Neutrophil (primary cell): Measurements from ENCODE around the gene SAP30BP.

Experiments
- H3K27ac ChIP-seq: fragments of 200-600 bp; sonication (generic); 2 replicates; pipeline ENCODE4 v1.5.1; 2016; ENCODE audit warnings: mild to moderate bottlenecking, moderate library complexity
- H3K27me3 ChIP-seq: fragments of 200-600 bp; sonication (generic); 2 replicates; pipeline ENCODE4 v1.6.0; 2016; ENCODE audit warnings: mild to moderate bottlenecking
- H3K36me3 ChIP-seq: fragments of 200-600 bp; sonication (generic); 2 replicates; pipeline ENCODE4 v1.5.1; 2017
- H3K4me1 ChIP-seq, 2 experiments: fragments of 200-600 bp in 1 of 2; sonication (generic) in 1 of 2; 1 replicate in 1 of 2; 2 replicates in 1 of 2; pipeline versions ENCODE4 v1.5.1 to v1.6.1; 2013 to 2016; ENCODE audit warnings: low read depth in 1 of 2, low read length in 1 of 2, mild to moderate bottlenecking in 1 of 2, moderate library complexity in 1 of 2; ENCODE audit not compliant: control insufficient read depth in 1 of 2, insufficient read depth in 1 of 2
- H3K4me3 ChIP-seq, 2 experiments: fragments of 200-600 bp in 1 of 2; sonication (generic) in 1 of 2; 1 replicate in 1 of 2; 2 replicates in 1 of 2; pipeline ENCODE4 v1.5.1; 2013 to 2016; ENCODE audit warnings: low read depth in 1 of 2, low read length in 1 of 2, mild to moderate bottlenecking in 1 of 2, moderate library complexity in 1 of 2
- H3K9me3 ChIP-seq: fragments of 200-600 bp; sonication (generic); 2 replicates; pipeline ENCODE4 v1.5.1; 2016
- CTCF ChIP-seq: fragments of 200-600 bp; sonication (generic); IDR thresholded peaks from 2 replicates; pipeline ENCODE4 v1.5.1; 2016; ENCODE audit warnings: antibody characterized with exemption

Gene SAP30BP

GRCh38 chr17:75664099-75664549, 3.0 kb upstream of the SAP30BP start:
- Histone ChIP-seq H3K9me3 (no peaks in the 10 kb centered on the region), H3K4me1 (peaks cover 18 to 26% of the 10 kb centered on the region in 2 experiments), H3K27ac (no peak overlapping the region), H3K27me3 (no peaks in the 10 kb centered on the region), H3K36me3 (peaks cover 40% of the 10 kb centered on the region), H3K4me3 (no peak overlapping the region)
- TF ChIP-seq CTCF: no peak

DNA sequence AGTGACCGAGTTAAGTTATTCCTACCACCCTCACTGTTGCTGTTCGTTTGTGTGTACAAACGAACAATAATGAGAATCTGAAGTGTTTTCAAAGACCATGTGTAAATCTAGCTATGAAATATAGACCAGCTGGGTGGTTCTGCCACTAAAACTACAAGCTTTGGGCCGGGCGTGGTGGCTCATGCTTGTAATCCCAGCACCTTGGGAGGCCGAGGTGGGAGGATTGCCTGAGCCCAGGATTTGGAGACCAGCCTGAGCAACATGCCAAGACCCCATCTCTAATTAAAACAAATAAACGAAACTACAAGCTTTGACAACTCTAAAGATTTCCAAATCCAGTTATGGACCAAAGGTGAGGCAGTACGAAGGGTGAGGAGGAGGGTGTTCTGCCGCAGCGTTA, 1.2 kb upstream of the SAP30BP start:
- H3K36me3 ChIP-seq: peaks cover 40% of the 10 kb centered on the region
- no peak overlapping the region for H3K27ac ChIP-seq

DNA sequence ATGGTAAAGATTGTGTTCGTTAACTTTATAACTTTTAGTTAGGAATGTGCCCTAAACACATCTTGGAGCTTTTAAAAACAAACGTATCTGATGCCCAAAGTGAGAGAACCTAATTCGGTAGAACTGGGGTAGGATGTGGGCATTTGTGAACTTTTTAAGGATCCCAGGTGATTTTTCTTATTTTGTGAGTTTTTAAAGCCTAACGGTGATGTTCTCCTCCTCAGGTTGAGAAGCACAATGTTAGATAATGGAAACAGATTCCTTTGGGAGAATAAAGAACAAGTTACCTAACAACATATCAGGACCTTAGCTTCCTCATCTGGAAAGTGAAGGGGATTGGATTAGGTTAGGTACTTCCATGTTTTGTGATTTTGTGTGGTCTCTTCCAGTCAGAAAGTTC, 687 bp downstream of the SAP30BP start:
- Histone ChIP-seq H3K36me3 (peaks cover 40% of the 10 kb centered on the region), H3K4me1 (peaks cover 18 to 21% of the 10 kb centered on the region in 2 experiments), H3K27ac (peak overlapping the region; percentile 91), H3K9me3 (no peaks in the 10 kb centered on the region), H3K4me3 (peak overlapping the region; percentile 91 to 99), H3K27me3 (no peaks in the 10 kb centered on the region)
- no peak for TF ChIP-seq CTCF

More for the DNA sequence above, 1.2 kb upstream of the SAP30BP start:
- no peak for TF ChIP-seq CTCF
- Histone ChIP-seq H3K27me3 (no peaks in the 10 kb centered on the region), H3K4me1 (peaks cover 18 to 21% of the 10 kb centered on the region in 2 experiments), H3K9me3 (no peaks in the 10 kb centered on the region), H3K4me3 (peak overlapping the region; percentile 91 to 99)

GRCh38 chr17:75668489-75668888, 1.4 kb downstream of the SAP30BP start:
- Histone ChIP-seq H3K27me3 (no peaks in the 10 kb centered on the region), H3K27ac (peak overlapping the region; percentile 91), H3K4me1 (peaks cover 18 to 21% of the 10 kb centered on the region in 2 experiments), H3K9me3 (no peaks in the 10 kb centered on the region), H3K4me3 (peak overlapping the region; percentile 1 to 91), H3K36me3 (peaks cover 44% of the 10 kb centered on the region)
- TF ChIP-seq CTCF: no peak

DNA sequence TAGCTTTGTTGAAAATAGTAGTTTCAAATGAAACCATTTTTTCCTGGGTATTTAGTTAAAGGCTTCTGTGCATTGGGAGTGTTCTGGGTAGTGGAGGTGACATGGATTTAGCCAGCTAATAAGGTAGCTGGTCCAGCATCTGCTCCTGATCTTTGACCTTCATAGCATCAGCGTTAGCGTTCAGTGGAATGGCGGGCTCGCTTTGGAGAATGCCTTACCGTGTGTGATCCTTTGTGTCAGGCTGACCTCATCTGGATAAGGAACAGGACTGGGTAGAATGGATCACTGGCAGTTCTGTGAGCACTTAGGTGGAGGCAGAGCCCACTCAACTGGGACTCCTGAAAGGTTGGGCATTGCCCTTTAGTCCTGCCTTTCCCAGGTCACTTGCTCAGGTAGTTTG, 3.7 kb downstream of the SAP30BP start:
- Histone ChIP-seq H3K27ac (no peak overlapping the region), H3K4me3 (no peak overlapping the region), H3K9me3 (no peaks in the 10 kb centered on the region), H3K27me3 (no peaks in the 10 kb centered on the region), H3K36me3 (peaks cover 49% of the 10 kb centered on the region), H3K4me1 (peaks cover 31 to 33% of the 10 kb centered on the region in 2 experiments)
- no peak for TF ChIP-seq CTCF

DNA sequence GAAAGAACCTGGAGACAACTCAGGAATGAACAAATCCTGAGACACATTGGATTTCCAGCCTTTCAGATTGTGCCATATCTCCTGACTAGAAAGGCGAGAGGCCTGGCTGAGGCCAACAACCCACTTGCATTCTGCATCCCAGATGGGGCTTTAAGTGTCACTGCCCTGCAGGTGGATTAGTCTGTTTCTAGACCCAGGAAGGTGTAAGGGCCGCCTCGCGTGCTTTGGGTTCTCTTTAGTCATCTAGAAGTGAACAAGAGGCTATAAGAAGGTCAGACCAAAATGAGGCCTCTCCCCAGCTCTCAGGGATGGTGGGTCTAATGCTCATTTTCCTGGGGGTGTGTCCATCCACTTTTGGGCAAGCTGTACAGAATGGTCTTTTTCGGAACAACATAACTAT, 4.9 kb downstream of the SAP30BP start:
- peaks cover 55% of the 10 kb centered on the region for H3K36me3 ChIP-seq
- H3K4me3 ChIP-seq: no peak overlapping the region
- no peak for TF ChIP-seq CTCF
- no peaks in the 10 kb centered on the region for H3K27me3 ChIP-seq
- peaks cover 22 to 27% of the 10 kb centered on the region in 2 experiments for H3K4me1 ChIP-seq
- no peaks in the 10 kb centered on the region for H3K9me3 ChIP-seq
- no peak overlapping the region for H3K27ac ChIP-seq
